ENCODE measurements around the gene TRIM5.

TRIM5 gene

GRCh38 chr11:5694642-5695041 is 9.8 kb upstream of the TRIM5 start:
- TF ChIP-seq CTCF (IDR thresholded peaks at IDR 0.05): no peak

GRCh38 chr11:5691964-5692361 is 7.1 kb upstream of the TRIM5 start:
- TF ChIP-seq CTCF (IDR thresholded peaks at IDR 0.05): no peak

GRCh38 chr11:5690736-5691135 is 5.9 kb upstream of the TRIM5 start:
- TF ChIP-seq CTCF (IDR thresholded peaks at IDR 0.05): no peak

- TF ChIP-seq CTCF (IDR thresholded peaks at IDR 0.05): no peak
Observed at GRCh38 chr11:5690216-5690615, 5.3 kb upstream of the TRIM5 start.

GRCh38 chr11:5689551-5689983 is 4.7 kb upstream of the TRIM5 start, which contains the start of gene TRIM22:
Gene TRIM22, plus strand, starts transcription at chr11:5689790. Its CDS starts 6,443 bp downstream, at chr11:5696233.
- no peak for TF ChIP-seq CTCF (IDR thresholded peaks at IDR 0.05)

- no peak for TF ChIP-seq CTCF (IDR thresholded peaks at IDR 0.05)
Observed at GRCh38 chr11:5688482-5688881, 3.6 kb upstream of the TRIM5 start.

GRCh38 chr11:5686426-5686825 is 1.6 kb upstream of the TRIM5 start:
- TF ChIP-seq CTCF (IDR thresholded peaks at IDR 0.05): no peak

- TF ChIP-seq CTCF (IDR thresholded peaks at IDR 0.05): no peak
Observed at GRCh38 chr11:5684036-5684645, 733 bp downstream of the TRIM5 start.

Measured in LNCAP (cell line).